ENCODE measurements around the gene PELI3. TPM values are rescaled to one million over a fixed set of nuclear protein-coding genes. Genes with fewer than 3 reads are reported as not detected.

PELI3 gene
- 3.9 and 6.1 TPM in 2 replicates for total RNA-seq

GRCh38 chr11:66466225-66467033 lies at the start of gene PELI3:
TSS of gene PELI3 (plus strand) at chr11:66466905. CDS start at chr11:66468129, 1,224 bp downstream.

DNA sequence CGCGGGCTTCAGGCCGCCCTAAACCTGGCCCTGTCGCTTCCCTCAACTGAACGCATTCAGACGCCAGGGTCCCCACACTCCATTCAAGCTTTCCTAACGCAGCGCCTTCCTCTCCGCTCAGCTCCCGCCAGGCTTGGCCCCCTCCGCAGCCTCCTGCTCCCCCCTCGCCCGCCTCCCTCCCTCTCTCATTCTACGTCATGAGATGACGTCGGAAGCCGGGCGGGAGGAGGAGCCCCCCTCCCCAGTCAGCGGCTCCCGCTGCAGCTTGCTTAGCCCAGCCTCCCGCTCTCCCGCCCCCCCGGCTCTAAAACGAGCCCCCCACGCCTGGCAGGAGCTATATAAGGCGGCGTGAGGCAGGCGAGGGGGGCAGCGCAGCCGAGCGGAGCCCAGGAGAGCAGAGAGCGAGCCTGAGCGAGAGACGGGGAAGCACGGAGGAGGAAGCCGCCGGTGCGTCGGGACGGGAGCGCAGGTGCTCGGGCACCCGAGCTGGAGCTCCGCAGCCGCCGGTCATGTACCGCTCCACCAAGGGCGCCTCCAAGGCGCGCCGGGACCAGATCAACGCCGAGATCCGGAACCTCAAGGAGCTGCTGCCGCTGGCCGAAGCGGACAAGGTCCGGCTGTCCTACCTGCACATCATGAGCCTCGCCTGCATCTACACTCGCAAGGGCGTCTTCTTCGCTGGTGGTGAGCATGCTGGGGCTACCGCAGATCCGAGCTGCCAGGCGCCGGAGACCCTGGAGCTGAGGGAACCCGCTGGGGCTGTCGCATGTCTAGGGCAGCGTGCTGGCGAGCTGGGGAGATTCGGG lies 45.8 kb upstream of the PELI3 start, which contains the start of gene NPAS4:
TSS of gene NPAS4 (plus strand) at position 365 of the 806 bp plus-strand sequence. CDS start at position 510, 145 bp downstream.

DNA sequence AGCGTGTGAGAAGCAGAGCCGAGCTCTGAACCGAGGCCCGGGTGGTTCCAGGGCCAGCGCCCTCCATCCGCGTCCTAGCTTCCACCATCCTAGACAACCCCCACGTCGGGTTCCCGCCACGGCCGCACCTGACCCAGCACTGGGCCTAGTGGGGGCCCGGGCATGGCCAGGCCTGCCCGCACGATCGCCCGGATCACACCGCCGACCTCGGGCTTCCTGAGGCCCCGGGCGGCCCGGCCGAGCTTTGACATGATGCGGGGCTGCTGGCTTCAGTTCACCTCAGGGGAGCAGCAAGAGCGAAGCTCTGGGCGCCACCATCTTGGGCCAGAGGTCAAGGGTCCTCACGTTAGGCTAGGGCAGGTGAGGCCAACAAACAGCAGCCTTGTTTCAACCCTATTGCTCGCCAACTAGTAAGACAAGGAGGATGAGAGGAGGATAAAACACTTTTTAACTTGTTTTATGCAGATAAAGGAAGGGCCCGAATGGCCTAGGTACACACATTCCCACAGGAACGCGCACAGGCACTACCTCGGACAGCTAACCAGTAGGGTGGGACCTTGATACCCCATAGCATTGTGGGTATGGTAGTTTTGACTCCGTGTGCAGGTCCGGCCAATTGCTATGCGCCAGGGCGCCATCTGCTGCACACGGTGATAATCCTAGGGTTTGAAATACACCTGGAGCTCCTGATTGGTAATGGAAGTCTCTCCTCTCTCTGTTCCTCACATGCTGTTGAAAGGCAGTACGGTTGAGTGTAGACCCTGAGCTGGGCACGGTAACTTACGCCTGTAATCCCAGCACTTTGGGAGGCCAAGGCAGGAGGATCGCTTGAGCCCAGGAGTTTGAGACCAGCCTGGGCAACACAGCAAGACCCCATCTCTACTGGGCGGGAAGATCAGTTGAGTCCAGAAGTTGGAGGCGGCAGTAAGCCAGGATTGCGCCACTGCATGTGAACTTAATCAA lies 27.9 kb upstream of the PELI3 start, which contains the start of gene MRPL11:
TSS of gene MRPL11 (minus strand) at position 345 of the 963 bp plus-strand sequence. CDS start at position 251, 94 bp downstream.

GRCh38 chr11:66480117-66480938 lies 13.6 kb downstream of the PELI3 start, which contains the start of gene DPP3:
TSS of gene DPP3 (plus strand) at chr11:66480434. CDS start at chr11:66482201, 1,767 bp downstream.

DNA sequence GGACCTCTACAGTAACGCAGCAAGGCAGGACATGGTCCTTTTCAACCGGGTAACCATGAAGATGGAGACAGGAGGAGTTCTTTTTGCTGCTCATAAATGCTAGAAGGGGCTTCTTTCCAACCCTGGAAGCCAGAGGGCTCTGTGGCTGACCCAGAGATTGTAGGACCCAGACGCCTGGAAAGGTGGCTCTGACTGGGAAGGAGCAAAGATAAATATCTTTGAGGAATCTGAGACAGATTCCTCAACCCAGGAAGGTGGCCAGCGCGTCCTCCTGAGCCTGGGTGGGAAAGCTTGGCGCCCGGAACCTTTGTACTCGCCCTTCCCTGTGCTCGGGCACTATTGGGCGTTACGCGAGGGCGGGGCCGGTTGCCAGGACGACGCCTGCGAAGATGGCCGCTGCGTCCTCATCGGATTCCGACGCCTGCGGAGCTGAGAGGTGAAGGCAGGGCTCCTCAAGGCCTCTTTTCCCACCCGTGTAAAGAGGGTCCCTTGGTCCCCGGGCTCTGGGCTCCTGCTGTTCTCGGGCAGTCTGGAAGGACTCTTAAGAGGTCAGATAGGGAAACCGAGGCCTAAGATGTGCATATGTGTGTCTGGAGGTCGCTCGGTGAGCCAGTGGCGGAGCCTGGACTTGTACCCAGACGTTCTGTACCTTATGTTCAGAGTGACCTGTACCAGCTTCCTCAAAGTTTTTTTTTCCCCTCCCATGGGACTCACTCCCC lies 43.7 kb downstream of the PELI3 start, which contains the start of gene BBS1:
TSS of gene BBS1 (plus strand) at position 365 of the 719 bp plus-strand sequence. CDS start at position 390, 25 bp downstream.

Other genes starting within 250 kb of the PELI3 start
- 15.7 and 17.4 TPM in 2 replicates for gene KLC2, start 209.2 kb upstream of the PELI3 start, total RNA-seq
- 170 and 183 TPM in 2 replicates for gene RAB1B, start 198.3 kb upstream of the PELI3 start, total RNA-seq
- not detected in 2 replicates for gene CNIH2, start 188.7 kb upstream of the PELI3 start, total RNA-seq
- gene YIF1A, start 177.8 kb upstream of the PELI3 start, total RNA-seq: 108 and 132 TPM in 2 replicates
- under 0.01 TPM in 1 of 2 replicates, not detected in the other for gene TMEM151A, start 175.0 kb upstream of the PELI3 start, total RNA-seq
- gene CD248, start 149.9 kb upstream of the PELI3 start, total RNA-seq: 0.07 and 0.25 TPM in 2 replicates
- gene RIN1, start 130.5 kb upstream of the PELI3 start, total RNA-seq: 11.2 and 17.5 TPM in 2 replicates
- gene BRMS1, start 121.8 kb upstream of the PELI3 start, total RNA-seq: 88.5 and 93.7 TPM in 2 replicates
- gene B4GAT1, start 119.3 kb upstream of the PELI3 start, total RNA-seq: 23.2 and 23.9 TPM in 2 replicates
- gene SLC29A2, start 95.1 kb upstream of the PELI3 start, total RNA-seq: 0.13 and 0.30 TPM in 2 replicates
- not detected in 2 replicates for gene NPAS4, start 45.9 kb upstream of the PELI3 start, total RNA-seq
- gene MRPL11, start 28.1 kb upstream of the PELI3 start, total RNA-seq: 88.5 and 94.8 TPM in 2 replicates
- gene DPP3, start 13.5 kb downstream of the PELI3 start, total RNA-seq: 78.1 and 88.9 TPM in 2 replicates
- gene BBS1, start 43.7 kb downstream of the PELI3 start, total RNA-seq: 15.7 and 17.3 TPM in 2 replicates
- 21.1 and 25.0 TPM in 2 replicates for gene ZDHHC24, start 79.1 kb downstream of the PELI3 start, total RNA-seq
- gene ACTN3, start 80.0 kb downstream of the PELI3 start, total RNA-seq: not detected in 2 replicates
- 7.4 and 8.3 TPM in 2 replicates for gene CTSF, start 101.7 kb downstream of the PELI3 start, total RNA-seq
- gene CCDC87, start 126.2 kb downstream of the PELI3 start, total RNA-seq: 0.05 TPM in 1 of 2 replicates, not detected in the other
- 14.0 and 23.7 TPM in 2 replicates for gene CCS, start 126.3 kb downstream of the PELI3 start, total RNA-seq
- 48.3 and 55.6 TPM in 2 replicates for gene RBM14, start 149.7 kb downstream of the PELI3 start, total RNA-seq
- 101 and 107 TPM in 2 replicates for gene RBM4, start 171.8 kb downstream of the PELI3 start, total RNA-seq
- 10.9 and 15.3 TPM in 2 replicates for gene RBM4B, start 211.0 kb downstream of the PELI3 start, total RNA-seq

Data from mammary microvascular endothelial cell (primary cell).